ENCODE results near the gene PGA5.
A peak's percentile ranks its signal among the peaks of the same experiment; 100 is the strongest.
"Not testable (repeated sequence)": the region's sequence is repeated elsewhere in the genome, so short reads cannot be mapped to it uniquely, and the experiment has no call there.

The PGA5 gene

DNA sequence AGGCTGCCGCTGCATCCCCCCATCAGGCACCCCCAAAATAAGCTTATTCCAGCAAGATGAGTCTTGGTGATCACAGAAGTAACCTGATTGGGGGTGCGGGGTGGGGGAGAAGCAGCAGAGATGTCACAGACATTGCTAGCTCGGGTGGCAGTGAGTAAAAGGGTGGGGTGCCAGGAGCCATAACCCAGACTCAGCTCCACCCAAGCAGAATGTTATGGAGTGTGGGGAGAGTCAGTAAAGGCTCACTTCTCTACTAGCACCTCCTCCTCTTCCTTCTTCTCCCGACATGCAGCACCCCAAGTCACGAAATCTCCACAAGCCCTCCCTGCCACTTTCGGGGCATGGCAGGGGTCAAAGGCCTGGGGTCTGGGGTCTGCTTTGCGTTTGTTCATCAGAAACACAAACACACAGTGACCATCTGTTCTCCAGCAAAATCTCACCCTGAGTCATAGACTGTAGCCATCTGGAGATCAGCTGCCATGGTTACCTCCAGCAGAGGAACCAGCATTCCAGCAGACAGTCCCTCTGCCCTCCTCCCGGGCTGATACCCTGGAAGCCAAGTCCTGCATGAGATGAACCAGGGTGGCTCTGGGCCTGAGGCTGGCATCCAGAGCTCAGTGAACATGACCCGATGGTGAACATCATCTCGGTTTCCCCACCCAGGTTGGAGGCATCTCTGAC lies 14.4 kb upstream of the PGA5 start:
- DNase-seq (ENCODE audit: low read depth): not testable (repeated sequence)

DNA sequence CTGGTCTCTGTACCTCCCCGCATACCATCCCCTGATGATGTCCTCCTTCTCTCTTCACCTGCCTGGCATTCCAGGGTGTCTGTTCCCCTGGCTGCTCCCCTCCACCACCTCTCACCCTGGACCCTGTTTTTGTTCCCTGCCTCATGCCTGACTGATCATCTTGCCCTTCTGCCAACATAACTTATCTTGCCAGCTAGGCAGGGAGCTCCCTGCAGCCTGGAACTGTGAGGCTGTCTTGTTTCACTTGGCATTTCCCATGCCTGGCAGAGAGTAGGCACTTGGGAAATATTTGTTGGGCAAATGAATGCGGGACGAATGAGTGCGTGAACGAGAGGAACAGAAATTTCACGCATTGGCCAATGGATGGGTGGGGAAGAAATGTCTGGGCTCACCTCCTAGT lies 11.5 kb upstream of the PGA5 start:
- not testable (repeated sequence) for DNase-seq (ENCODE audit: low read depth)

GRCh38 chr11:61231033-61231432 lies 9.9 kb upstream of the PGA5 start:
- DNase-seq (ENCODE audit: low read depth): not testable (repeated sequence)

GRCh38 chr11:61231585-61231984 lies 9.4 kb upstream of the PGA5 start:
- not testable (repeated sequence) for DNase-seq (ENCODE audit: low read depth)

- not testable (repeated sequence) for DNase-seq (ENCODE audit: low read depth)
These were observed 8.3 kb upstream of the PGA5 start for GRCh38 chr11:61232548-61233145.

- DNase-seq (ENCODE audit: low read depth): not testable (repeated sequence)
These were observed 3.8 kb upstream of the PGA5 start for GRCh38 chr11:61237130-61237529.

DNA sequence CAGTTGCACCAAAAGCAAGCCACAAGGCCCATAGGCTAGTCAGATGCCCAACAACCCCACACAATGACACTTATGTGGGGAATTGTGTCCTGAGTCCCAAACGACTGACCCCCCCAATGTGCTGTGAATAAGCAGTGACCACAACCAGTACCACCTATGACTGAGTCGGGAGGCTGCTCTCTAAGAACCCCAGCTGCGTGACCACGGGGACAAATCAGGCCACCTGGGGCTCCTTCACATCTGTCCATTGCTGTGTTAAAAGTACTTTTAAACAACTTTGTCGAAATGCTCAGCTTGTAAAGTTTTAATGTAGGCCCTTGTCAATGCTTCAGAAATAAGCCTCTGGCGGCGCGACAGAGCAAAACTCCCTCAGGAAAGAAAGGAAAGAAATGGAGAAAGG lies 687 bp upstream of the PGA5 start:
- not testable (repeated sequence) for DNase-seq (ENCODE audit: low read depth)

DNA sequence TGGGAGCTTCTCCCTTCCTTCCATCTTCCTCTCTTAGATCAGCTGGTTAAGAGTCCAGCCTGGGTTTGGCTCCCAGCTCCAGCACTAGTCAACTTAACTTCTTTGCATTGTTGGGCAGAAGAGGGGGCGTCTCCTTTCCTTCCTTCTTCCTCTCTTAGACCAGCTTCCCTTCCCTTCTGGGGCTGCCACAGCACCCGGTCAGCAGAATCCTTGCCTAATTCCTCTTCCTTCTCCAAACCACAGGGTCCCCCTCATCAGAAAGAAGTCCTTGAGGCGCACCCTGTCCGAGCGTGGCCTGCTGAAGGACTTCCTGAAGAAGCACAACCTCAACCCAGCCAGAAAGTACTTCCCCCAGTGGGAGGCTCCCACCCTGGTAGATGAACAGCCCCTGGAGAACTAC lies 551 bp downstream of the PGA5 start:
- not testable (repeated sequence) for DNase-seq (ENCODE audit: low read depth)

DNA sequence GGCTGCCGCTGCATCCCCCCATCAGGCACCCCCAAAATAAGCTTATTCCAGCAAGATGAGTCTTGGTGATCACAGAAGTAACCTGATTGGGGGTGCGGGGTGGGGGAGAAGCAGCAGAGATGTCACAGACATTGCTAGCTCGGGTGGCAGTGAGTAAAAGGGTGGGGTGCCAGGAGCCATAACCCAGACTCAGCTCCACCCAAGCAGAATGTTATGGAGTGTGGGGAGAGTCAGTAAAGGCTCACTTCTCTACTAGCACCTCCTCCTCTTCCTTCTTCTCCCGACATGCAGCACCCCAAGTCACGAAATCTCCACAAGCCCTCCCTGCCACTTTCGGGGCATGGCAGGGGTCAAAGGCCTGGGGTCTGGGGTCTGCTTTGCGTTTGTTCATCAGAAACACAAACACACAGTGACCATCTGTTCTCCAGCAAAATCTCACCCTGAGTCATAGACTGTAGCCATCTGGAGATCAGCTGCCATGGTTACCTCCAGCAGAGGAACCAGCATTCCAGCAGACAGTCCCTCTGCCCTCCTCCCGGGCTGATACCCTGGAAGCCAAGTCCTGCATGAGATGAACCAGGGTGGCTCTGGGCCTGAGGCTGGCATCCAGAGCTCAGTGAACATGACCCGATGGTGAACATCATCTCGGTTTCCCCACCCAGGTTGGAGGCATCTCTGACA lies 4.4 kb downstream of the PGA5 start:
- DNase-seq (ENCODE audit: low read depth): not testable (repeated sequence)

DNA sequence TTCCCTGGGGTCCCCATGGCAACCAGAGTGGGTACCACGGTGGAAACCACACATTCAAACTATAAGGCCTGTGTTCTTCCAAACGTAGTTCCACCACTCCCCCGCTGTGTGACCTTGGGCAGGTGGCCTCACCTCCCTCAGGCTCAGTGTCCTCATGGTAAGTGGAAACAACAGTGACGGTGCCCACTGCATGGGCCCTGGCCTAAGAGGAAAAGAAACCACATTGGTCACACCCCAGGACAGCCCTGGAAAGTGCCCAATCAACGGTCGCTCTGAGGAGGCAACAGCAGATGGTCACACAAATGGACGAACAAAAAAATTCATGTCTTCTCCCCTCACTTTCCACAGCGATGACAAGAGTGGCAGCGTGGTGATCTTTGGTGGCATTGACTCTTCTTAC lies 7.1 kb downstream of the PGA5 start:
- not testable (repeated sequence) for DNase-seq (ENCODE audit: low read depth)

GRCh38 chr11:61249201-61249600 lies 8.2 kb downstream of the PGA5 start:
- not testable (repeated sequence) for DNase-seq (ENCODE audit: low read depth)

DNA sequence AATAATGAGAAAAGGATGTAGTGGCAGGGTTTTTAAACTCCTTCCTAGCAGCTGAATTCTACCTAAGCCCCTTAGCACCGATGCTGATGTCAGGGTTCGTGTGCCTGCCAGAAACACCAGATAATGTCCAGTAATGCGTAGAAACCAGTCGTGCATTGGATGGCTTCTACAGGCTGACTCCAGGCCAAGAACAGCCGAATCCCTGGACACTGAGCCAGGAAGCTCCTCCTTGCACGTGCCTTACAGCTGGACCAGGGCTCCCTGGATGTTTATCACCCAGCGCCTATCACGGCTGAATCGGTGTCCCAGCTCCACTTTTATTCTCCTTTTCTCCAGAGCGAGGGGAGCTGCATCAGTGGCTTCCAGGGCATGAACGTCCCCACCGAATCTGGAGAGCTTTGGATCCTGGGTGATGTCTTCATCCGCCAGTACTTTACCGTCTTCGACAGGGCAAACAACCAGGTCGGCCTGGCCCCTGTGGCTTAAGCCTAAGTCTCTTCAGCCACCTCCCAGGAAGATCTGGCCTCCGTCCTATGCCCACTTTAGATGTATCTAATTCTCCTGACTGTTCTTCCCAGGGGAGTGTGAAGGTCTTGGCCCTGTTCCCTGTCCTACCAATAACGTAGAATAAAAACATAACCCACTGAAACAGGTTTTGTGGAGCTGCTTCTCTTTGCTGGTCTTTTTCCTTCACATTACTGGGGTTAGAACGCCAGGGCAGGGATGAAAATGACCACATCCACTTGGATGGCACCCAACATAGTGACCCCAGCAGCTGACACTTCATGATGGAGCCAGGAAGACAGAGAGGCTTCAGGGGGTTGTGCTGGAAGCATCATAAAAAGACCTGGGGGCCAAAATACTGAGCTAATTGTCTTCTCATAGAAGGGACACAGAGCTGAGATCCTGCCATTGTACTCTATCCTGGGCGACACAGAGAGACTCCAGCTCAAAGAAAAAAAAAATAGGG lies 10.1 kb downstream of the PGA5 start:
- not testable (repeated sequence) for DNase-seq (ENCODE audit: low read depth)

DNA sequence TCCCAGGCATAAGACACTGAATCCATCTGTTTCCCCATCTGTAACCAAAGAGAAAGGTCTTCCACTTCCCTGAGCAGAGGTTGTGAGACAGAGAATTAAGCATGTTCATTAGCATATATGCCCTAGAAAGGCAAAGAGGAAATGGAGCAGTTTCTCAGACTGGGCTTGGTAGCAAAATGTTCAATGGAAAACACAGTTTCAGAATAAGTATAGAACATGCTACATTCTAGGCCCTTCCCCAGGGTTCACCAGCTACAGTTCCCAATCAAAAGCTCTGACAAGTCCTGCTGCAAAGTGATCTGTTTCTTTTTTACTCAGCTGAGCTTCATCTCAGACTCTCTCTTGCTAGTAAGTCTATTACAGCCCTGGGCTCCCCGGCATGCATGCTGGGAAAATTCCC lies 11.4 kb downstream of the PGA5 start:
- DNase-seq (ENCODE audit: low read depth): not testable (repeated sequence)

DNA sequence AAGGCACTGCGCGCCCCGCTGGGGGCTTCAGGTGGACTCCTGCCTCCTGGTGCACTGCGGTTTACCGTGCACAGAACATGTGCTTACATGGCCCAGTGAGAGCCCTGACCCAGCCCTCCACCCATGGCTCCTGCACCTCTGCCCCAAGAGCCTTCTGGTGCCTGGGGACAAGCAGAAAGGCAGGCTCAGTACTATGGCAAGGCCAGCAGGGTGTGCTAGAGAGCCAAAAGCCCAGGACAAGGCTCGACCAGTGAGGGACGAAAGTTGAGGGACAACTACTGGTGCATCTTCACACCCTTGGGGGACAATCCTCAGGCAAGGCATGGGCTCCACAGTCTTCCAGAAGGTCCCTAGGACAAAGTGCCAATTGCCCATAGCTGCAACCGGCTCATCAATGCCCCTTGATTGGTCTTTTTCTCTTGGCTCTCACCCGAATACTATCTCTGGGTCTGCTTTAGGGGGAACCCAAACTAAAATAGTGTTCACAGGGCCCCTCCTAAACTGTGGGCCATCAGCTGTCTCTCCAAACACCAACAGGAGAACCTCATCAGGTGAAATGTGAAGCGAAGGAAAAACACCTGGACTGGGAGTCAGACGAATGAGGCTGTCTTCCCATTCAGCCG lies 13.5 kb downstream of the PGA5 start:
- DNase-seq (ENCODE audit: low read depth): peak; percentile 40

DNA sequence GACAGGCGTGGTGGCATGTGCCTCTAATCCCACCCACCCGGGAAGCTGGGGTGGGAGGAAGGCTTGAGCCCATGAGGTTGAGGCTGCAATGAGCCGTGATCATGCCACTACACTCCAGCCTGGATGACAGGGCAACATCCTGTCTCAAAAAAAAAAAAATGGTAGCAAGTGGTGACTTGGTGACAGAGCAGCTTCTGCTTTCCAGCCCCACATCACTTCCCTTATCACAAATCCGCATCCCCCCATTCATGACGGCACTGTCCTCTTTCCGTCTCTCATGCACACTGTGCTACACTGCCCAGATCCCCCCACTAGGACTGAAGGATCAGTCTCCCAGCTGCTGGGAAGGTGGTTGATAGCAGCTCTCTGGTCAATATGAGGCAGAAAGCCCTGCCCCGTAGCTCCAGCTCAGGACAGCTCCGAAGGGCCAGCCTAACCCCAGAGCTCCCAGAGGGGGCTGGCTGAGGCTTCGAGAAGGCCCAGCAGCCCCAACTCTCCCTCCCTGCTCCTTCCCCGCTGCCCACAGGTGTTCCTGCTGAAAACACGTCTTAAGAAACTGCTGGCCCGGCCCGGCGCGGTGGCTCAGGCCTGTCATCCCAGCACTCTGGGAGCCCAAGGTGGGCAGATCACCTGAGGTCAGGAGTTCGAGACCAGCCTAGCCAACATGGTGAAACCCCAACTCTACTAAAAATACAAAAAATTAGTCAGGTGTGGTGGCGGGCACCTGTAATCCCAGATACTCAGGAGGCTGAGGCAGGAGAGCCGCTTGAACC lies 15.9 kb downstream of the PGA5 start:
- no peak for DNase-seq (ENCODE audit: low read depth)

DNA sequence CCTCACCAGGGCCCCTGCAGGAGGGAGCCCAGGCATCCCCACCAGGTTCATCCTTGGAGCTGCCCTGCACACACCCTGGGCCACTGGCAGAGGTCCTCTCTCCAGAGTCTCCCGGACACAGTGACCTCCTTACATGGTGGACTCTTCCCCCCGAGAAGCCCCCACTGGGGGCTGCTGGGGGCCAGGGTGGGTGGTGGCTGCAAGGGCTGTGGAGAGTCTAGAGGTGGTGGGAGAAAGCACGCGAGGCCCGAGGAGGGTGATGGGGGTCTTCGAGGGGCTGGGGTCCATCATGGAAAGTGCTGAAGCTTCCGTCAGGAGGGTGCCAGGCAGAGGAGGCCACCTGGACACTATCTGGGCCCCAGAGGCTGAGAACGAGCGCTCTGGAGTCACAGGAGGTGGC lies 17.6 kb downstream of the PGA5 start:
- no peak for DNase-seq (ENCODE audit: low read depth)

- no peak for DNase-seq (ENCODE audit: low read depth)
These were observed 18.4 kb downstream of the PGA5 start for GRCh38 chr11:61259363-61259762.

DNA sequence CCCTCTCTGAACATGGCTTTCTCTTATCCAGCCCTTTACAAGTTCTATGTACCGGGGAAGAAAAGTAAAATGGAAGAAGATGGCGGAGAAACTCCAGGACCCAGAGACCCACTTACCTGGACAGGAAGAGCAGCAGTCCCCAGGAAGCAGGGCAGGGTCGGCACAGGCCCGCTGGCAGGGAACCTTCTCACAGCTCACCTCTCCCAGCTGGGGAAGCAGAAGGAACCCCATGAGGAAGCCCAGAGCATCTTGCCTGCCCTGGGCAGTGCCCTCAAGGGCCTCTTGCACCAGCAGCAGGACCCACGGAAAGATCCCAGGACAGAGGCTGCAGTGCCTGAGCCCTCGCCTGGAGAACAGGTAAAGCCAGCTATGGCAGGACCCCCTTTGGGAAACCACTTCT lies 23.4 kb downstream of the PGA5 start:
- DNase-seq (ENCODE audit: low read depth): no peak

DNA sequence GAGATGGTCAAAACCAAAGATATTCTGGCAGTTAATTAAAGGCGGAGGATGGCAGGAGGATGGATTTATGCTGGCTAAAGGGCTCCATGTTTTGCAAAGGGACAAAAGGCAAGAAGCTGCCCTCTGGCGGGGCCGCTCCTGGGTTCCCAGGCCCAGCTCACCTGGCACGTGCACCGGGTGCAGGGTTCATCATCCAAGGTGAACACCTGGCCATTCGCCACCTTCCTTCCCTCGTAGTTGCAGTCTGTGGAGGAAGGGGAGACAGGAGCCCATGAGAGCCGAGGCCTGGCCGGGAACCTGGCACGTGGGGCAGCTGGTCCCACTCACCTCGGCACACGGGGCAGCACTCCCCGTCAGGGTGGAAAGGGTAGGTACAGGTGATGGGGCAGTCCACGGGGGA lies 23.8 kb downstream of the PGA5 start:
- no peak for DNase-seq (ENCODE audit: low read depth)

GRCh38 chr11:61265357-61265756 lies 24.4 kb downstream of the PGA5 start:
- DNase-seq (ENCODE audit: low read depth): no peak

DNA sequence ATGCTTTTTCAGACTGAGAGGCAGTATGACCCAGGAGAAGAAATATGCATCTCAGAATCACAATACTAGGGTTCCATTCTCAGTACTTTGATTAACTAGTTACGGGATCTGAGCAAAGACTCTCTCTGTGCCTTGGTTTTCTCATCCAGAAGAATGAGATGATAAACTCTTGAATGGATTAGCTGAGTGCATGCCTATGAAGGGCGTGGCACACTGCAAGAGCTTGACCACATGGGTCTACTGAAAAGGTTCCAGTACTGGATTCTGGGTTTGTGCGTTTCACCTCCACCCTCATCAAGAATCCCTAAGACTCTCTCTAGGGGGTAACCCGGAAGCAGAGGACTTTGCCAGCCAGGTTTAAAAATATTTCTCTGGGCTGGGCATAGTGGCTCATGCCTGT lies 25.6 kb downstream of the PGA5 start:
- no peak for DNase-seq (ENCODE audit: low read depth)

Data from fibroblast of gingiva (primary cell).